ENCODE data around the gene TSR1.

Gene TSR1

GRCh38 chr17:2376107-2376506 lies 39.9 kb upstream of the TSR1 start:
- Histone ChIP-seq H3K27me3 (ENCODE audit: insufficient read depth, poor library complexity, severe bottlenecking) (no peaks in the 10 kb centered on the region), H3K27ac (replicated peaks) (no peak overlapping the region), H3K4me3 (replicated peaks; ENCODE audit: insufficient read depth, low read length) (no peak overlapping the region)
- TF ChIP-seq REST (IDR thresholded peaks at IDR 0.05; ENCODE audit: insufficient replicate concordance, low read depth): no peak
- TF ChIP-seq, protein P1, sequence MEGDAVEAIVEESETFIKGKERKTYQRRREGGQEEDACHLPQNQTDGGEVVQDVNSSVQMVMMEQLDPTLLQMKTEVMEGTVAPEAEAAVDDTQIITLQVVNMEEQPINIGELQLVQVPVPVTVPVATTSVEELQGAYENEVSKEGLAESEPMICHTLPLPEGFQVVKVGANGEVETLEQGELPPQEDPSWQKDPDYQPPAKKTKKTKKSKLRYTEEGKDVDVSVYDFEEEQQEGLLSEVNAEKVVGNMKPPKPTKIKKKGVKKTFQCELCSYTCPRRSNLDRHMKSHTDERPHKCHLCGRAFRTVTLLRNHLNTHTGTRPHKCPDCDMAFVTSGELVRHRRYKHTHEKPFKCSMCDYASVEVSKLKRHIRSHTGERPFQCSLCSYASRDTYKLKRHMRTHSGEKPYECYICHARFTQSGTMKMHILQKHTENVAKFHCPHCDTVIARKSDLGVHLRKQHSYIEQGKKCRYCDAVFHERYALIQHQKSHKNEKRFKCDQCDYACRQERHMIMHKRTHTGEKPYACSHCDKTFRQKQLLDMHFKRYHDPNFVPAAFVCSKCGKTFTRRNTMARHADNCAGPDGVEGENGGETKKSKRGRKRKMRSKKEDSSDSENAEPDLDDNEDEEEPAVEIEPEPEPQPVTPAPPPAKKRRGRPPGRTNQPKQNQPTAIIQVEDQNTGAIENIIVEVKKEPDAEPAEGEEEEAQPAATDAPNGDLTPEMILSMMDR (IDR thresholded peaks at IDR 0.05; ENCODE audit: insufficient read depth, low read length): no peak
- no peak for TF ChIP-seq GABPA (IDR thresholded peaks at IDR 0.05; ENCODE audit: low read depth)
- no peak for TF ChIP-seq SPI1 (IDR thresholded peaks at IDR 0.05; ENCODE audit: borderline replicate concordance, low read depth)
- TF ChIP-seq POLR2AphosphoS5 (IDR thresholded peaks at IDR 0.05; ENCODE audit: low read depth): no peak
- DNase-seq (ENCODE audit: low read depth in 1 of 2, low spot score in 1 of 2): no peak

DNA sequence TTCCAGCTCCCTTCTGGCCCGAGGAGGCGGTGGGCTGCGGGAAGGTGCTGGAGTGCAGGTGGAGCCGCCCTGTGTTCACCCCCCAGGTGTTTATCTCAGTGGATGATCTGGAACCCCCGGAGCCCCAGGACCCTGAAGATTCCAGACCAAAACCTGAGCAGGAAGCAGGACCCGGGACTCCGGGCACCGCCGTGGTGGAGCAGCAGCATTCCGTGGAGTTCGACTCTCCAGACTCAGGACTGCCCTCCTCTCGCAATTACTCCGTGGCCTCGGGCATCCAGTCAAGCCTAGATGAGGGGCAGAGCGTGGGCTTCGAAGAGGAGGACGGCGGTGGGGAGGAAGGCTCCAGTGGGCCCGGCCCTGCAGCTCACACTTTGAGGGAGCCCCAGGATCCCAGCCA lies 39.1 kb upstream of the TSR1 start:
- TF ChIP-seq GABPA (IDR thresholded peaks at IDR 0.05; ENCODE audit: low read depth) (no peak), SPI1 (IDR thresholded peaks at IDR 0.05; ENCODE audit: borderline replicate concordance, low read depth) (no peak), REST (IDR thresholded peaks at IDR 0.05; ENCODE audit: insufficient replicate concordance, low read depth) (no peak), POLR2AphosphoS5 (IDR thresholded peaks at IDR 0.05; ENCODE audit: low read depth) (no peak)
- TF ChIP-seq, protein P1 (IDR thresholded peaks at IDR 0.05; ENCODE audit: insufficient read depth, low read length): no peak
- no peaks in the 10 kb centered on the region for H3K27me3 ChIP-seq (ENCODE audit: insufficient read depth, poor library complexity, severe bottlenecking)
- H3K27ac ChIP-seq (replicated peaks): no peak overlapping the region
- no peak for DNase-seq (ENCODE audit: low read depth in 1 of 2, low spot score in 1 of 2)
- no peak overlapping the region for H3K4me3 ChIP-seq (replicated peaks; ENCODE audit: insufficient read depth, low read length)

DNA sequence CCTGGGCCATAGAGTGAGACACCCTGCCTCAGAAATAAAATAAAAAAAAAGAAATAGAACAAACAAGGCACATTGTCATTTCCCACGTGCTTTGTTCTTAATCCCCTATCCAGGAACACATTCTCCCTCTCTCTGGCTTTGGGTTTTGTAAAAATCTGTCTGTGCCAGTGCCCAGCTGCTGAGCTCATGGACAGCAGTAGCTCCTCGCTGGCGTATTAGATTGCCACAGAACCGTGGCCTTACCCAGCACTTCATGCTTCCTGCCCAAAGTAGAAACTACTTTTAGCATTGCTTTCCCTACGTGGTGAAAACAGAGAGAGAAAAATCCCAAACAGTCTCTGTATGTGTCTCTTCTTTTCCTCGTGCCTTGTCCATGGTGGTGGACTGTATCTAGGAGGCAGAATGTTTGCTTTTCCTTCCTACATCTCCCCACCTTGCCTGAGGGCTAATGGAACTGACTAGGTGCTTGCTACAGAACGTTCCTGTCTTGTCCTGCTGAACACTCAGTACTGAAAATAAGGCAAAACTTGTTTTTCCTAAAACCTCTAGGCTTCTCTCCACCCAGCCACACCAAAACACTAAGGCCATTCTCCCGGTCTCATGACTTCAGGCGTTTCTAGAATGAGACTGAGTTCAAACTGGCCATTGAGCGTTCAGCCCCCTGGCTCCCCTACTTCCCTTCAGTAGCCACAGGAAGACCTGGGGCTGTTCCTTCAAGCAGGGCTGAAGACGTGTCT lies 38.5 kb upstream of the TSR1 start:
- Histone ChIP-seq H3K27me3 (ENCODE audit: insufficient read depth, poor library complexity, severe bottlenecking) (no peaks in the 10 kb centered on the region), H3K4me3 (replicated peaks; ENCODE audit: insufficient read depth, low read length) (no peak overlapping the region), H3K27ac (replicated peaks) (no peak overlapping the region)
- TF ChIP-seq POLR2AphosphoS5 (IDR thresholded peaks at IDR 0.05; ENCODE audit: low read depth): no peak
- TF ChIP-seq GABPA (IDR thresholded peaks at IDR 0.05; ENCODE audit: low read depth): no peak
- TF ChIP-seq, protein P1 (IDR thresholded peaks at IDR 0.05; ENCODE audit: insufficient read depth, low read length): no peak
- TF ChIP-seq SPI1 (IDR thresholded peaks at IDR 0.05; ENCODE audit: borderline replicate concordance, low read depth): no peak
- TF ChIP-seq REST (IDR thresholded peaks at IDR 0.05; ENCODE audit: insufficient replicate concordance, low read depth): no peak
- DNase-seq (ENCODE audit: low read depth in 1 of 2, low spot score in 1 of 2): no peak

Data from HL-60 (cell line).